IPS-NIHi7 (cell line): Measurements from ENCODE around the gene PHF21A.

ENCODE experiments used
- DNase-seq: peaks from one replicate; pipeline ENCODE4 v3.0.0; 2012; ENCODE audit warnings: mixed read lengths; ENCODE audit errors: extremely low spot score

Gene PHF21A

DNA sequence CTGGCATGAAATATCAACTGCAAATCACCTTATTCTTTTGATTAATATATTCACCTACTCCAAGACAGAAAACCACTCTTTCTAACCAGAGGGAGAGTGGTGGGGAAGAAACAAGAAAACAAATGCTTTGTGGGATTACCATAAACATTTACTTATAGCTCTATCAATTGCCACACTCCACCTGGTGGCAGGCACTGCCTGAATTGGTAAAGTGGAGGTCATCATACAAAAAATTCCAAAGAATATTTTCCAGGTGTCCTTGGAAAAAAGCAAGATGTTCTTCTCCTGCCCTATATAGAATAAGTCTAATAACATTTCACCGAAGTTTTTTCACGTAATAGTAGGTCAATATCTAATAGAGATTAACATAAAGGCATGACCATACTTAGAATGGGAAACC lies 45.3 kb downstream of the PHF21A start:
- DNase-seq: no peak

DNA sequence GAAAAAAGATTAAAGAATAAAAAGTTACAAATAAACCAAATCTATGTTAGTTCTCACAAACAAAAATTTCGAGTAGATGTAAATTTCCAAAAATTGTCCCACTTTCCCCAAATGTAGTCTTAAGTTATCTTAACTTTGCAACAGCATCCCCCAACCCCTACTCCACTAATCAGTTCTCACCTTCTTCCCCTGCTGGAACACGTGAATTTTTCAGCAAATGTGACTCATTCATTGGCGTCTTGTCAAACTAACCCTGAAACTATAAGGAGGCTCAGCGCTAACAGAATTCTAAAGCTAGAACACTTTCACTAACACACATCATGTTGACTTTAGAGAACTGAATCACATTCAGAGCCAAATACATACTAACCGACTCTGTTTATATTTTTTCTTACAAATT lies 46.1 kb downstream of the PHF21A start:
- DNase-seq: no peak

DNA sequence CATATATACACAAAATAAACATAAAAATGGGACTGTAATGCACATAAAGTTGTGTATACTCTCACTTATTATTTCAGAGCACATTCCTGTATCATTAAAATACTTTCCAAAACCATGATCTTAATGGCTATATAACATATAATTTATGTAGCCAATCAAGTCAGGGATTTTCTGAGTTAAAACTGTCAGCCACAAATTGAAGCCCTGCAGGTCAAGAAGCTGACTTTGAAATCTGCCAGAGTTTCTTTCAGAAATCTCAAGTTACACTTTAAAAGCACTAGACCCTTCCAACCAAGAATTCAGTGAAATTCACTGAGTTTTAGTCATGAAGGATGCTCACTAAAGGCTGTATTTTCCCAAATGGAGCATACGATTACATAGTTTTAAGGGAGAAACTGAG lies 47.6 kb downstream of the PHF21A start:
- DNase-seq: no peak

DNA sequence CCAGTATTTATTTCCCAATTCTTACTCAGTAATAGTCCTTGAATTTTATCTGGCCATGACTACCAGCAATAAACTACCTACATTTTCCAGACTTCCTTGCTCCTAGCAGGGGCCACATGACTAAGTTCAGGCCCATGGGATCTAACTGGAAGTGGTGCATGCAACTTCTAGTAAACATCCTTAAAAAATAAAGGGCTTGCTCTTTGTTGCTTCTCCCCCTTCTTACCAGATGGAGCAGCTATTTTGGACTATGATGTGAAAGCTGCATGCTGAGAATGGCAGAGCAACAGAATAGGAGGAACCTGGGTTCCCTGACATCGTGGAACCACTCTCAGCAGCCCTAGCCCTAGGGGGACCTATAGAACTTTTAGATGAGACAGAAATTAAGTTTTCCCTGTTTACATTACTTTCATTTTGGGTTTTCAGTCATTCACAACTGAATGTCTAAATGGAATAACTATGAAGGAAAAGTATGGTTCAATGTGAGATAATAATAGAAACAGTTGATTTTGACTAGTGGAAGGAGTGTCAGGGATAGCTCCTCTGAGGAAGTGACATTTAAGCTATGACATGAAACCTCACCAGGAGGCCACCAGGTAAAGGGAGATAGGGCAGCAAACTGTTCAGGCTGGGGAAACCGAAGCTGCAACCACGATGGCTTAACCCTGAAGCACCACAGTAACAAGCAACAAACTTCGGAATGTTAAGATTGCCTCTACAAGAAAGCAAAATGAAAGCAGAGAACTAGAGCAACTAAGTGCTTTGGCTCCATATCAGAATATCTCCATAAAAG lies 48.9 kb downstream of the PHF21A start:
- no peak for DNase-seq

DNA sequence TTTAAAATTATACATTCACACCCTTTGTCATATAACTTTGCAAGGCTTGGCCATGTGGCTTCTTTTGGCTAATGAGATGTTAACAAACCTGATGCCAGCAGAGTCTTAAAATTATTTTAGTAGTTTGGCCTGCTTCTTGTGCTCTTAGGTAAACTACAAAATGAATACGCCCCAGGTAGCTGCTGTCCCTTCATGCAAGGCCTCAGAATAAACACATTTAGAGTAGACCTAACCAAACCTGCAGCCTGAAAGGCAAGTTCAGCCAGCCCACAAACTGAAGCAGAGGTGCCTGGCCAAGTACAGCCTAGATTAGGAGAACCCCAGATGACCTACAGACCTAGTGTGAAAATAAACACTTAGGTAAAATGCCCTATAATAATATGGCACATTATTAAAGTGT lies 50.2 kb downstream of the PHF21A start:
- DNase-seq: no peak

DNA sequence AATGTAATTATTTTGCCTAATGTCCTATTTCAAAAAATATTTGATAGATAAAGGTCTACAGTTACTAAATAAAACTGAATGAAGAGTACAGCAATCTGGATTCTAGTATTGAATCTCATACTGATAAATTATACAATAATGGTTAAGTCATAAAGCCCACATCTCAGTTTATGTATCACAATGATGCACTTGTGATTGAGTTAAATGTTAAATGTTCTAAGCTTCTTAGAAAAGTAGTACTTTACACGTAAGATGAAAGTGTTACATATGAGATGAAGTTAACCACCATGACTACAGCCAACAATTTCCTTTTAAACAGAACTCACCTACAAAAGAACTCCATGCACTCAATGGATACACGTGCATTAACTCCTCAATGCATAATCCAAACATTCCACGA lies 51.7 kb downstream of the PHF21A start:
- DNase-seq: no peak

DNA sequence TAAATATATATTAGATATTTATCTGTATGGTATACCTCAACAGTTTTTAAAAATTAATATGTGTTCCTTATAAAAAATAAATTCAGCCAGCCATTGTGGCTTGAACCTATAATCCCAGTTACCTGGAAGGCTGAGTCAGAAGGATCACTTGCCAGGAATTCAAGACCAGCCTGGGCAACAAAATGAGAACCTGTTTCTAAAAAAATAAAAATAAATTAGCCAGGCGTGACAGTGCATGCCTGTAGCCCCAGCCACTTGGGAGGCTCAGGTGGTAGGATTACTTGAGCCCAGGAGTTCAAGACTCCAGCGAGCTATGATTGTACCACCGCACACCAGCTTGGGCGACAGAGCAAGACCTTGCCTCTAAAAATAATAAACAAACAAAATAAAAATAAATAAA lies 54.9 kb downstream of the PHF21A start:
- no peak for DNase-seq

DNA sequence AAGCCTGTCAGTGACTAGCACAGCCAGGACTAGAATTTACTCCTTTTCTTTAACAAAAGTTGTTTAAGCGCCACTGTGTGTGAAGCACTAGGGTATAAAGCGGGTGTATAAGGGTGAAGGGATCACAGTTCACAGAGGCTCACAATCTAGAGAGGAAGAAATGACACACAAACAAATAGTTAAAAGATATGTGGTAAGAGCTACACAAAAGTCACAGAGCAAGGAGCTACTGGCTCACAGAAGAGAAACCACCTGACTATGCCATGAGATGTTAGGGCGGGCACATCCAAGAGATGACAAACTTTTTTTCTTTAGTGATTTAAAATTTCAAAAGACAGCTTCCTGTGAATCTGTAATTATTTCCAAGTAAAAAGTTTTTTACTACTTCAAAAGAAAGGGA lies 55.6 kb downstream of the PHF21A start:
- no peak for DNase-seq

DNA sequence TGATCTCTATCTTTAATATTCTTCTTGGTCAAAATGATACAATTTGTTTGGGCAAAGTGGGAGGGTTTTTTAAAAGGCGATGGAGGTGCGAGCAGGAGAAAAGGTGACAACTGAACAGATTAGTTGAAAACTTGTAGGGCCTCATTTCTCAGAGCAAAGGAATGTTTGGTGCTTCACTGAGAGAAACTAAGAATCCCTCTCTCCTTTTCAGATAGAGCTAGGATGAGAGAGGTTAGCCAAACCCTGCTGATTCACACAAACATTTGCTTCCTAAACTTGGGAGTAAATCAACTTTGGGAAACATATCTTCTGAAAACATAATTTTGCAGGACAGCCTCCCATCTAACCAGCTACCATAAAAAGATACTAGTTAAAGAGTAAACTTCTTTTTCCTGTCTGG lies 57.0 kb downstream of the PHF21A start:
- peak; percentile 11 for DNase-seq

DNA sequence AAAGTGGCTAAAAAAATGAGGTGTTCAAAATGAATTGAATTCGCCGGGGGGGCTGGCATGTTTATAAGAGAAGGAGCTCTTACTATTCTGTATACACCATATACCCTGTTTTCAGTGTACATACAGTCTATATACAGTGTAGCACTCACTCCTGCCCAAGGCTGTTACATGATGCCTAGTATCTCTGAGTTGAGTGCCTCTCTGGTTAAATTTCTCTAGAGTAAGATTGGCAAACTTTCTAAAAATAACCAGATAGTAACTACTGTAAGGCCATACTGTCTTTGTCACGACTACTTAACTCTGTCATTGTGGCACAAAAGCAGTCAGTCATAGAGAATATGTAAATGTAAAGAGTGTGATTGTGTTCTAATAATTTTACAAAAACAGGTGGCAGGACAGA lies 58.1 kb downstream of the PHF21A start:
- no peak for DNase-seq

DNA sequence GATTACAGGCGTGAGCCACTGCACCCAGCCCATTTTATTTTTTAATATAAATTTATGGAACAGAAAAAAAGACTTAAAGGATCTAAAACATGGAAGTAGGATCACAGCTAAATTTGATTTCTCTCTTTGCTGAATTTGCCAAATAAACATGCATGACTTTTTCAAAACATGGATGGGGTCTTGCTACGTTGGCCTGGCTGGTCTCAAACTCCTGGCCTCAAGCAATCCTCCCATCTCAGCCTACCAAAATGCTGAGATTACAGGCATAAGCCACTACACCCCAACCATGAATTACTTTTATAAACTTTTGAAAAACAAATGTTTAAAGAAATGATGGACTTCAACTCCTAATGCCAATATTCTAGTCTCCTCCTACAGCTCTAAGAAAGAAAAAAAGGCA lies 61.2 kb downstream of the PHF21A start:
- DNase-seq: no peak

DNA sequence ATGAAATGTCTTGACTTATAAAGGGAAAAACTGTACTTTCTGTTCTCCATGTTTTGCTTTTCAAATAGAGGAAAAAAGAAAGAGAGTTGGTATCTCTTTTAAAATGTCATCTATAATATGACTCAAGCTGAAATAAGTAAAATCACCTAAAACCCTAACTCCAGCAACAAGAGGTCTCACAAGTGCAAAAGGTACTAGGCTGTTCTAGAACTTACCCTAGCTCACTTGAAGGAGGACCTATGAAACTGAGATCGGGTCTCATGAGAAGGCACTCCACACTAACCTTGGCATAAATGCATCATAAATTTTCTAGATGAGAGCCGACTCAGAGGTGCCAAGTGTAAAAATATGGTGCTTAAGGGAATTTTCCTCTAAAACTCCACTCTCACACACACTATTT lies 63.8 kb downstream of the PHF21A start:
- DNase-seq: no peak

DNA sequence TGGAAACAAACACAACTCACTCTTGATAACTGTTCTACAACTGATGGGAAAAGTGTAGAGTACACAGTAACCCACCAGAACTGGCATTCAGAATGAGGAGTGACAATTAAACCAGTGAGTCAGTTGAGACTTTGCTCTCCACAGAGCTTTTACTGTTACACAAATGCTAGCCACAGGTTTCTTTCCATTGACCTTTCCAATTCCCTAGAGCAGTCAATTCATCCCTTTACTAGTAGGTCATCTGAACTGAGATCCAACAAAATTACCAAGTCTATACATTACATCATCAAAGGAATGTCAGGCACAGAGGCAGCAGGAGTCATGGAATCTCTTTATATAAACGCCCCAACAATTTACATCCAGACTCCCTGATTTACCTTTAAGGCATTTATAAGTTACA lies 65.9 kb downstream of the PHF21A start:
- peak; percentile 42 for DNase-seq

DNA sequence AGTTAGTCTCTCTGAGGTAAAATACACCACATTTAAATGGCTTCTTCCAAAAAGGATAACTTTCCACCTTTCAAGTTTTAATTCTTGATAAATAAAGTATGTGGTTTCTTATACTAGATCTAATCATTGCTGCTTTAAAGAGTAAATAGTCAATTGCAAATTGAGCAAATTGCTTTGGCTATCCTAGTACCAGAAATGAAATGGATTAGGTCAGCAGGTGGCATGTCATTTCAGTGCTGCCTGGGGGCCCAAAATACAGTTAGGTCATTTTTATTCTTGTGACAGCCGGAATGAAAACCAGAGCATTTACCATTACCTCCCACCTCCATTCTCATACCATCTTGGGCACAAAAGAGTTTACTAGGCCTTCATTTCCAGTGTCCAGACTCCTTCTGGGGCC lies 70.2 kb downstream of the PHF21A start:
- DNase-seq: no peak

DNA sequence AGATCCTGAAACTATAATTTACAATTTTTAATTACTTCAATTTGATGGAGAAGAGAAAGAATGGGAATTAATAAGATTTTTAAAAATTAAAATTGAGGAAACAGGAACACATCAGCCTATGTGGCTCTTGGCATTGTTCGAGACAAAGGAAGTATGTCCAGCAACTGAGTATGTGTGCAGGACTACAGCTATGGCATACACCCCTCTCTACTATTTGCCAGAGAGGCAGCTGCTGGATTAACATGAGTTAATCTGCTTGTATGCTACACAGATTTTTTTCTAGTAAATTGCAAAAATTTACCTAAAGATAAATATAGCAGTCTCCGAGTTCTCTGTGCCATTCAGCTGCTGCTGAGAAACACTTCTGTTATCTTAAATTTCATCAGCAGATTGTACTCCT lies 70.6 kb downstream of the PHF21A start:
- no peak for DNase-seq

DNA sequence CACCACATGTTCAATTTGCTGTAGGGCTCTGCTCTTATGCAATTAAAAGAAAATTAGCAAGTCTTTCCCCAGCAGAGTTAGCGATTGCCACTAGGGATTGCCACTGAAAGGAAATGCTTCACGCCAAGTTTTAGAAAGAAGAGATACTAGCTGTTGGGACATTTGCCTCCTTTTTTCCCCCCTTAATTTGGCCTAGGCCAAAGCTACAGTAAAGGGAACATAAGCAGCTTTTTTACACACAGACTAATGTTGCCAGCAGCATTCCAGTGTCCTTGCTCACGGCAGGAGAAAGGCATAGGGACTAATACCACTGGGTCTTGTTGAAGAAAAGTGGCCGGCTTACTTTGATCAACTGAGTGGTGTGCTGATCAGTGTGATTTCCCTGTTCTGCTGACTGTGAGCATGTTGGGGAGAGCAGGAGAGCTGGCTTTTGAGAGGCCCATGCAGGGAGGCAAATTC lies 71.2 kb downstream of the PHF21A start:
- peak; percentile 58 for DNase-seq

DNA sequence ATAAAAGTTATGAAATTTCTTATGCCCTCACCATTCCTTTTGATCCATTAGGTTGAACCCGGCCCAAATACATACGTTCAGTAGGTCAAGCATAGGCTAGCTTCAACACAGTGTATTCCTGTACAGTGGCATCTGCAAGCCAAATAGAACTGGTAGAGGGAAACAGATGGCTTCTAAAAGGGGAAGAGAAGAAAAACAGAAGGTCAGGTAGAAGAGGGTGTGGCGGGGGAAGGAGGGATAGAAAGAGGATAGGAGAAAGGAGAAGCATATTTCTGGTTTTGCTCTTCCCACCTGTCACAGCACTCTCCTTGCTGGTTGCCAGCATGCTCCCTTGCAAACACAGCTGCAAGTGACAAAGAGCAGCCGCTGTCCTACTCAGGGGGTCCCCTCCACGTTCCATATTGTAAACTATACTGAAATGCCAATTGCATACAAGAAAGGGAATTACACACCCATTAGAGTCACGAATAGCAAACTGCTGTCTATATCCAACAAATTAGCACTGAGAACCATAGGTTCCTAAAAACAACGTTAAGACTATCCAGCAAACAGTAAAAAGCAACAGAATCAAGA lies 71.8 kb downstream of the PHF21A start:
- no peak for DNase-seq

DNA sequence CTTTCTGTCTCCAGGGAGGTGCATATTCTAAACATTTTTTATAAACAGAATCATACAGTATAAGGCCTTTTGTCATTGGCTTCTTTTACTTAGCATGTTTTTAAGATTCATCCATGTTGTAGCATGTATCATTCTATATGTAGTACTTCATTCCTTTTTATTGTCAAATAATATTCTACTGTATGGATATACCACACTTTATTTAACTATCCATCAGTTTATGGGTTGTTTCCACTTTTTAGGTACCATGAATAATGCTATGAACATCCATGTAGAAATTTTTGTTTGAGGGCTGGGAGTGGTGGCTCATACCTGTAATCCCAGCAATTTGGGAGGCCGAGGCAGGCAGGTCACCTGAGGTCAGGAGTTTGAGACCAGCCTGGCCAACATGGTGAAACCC lies 73.1 kb downstream of the PHF21A start:
- DNase-seq: no peak

DNA sequence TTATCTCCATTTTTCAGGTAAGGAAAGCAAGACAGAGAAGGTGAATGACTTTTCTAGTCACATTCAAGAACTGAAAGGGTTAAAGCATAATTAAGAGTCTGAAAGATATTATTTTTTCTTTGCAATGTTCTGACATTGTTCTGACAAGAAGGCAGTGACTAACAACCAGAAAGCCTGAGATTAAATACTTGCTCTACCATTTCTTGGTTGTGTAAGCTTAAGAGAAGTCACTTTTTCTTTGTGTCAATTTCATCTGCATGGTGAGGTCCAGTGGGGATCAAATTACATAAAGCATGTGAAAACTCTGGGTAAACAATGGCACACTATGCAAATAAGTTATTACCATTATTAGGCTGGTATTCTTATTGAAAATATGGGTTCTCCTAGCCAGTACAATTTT lies 73.7 kb downstream of the PHF21A start:
- no peak for DNase-seq

DNA sequence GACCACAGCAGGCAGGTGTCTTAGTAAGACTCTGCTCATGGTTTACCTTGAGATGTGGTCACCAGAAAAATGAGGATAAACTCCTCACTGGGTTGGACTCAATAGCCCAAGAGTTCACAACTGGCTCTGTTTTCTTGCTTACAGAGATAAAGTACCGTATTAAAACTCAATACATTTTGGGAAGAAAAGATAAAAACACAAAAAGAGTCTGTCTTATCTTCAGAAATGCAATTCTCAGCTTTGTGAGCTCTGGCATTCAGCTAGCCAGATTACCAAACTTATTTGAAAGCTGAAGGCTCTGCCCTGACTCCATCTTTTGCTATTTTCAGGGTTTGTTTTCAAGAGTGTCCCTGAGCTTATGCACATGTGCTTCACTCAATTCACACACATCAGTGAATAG lies 75.4 kb downstream of the PHF21A start:
- no peak for DNase-seq

DNA sequence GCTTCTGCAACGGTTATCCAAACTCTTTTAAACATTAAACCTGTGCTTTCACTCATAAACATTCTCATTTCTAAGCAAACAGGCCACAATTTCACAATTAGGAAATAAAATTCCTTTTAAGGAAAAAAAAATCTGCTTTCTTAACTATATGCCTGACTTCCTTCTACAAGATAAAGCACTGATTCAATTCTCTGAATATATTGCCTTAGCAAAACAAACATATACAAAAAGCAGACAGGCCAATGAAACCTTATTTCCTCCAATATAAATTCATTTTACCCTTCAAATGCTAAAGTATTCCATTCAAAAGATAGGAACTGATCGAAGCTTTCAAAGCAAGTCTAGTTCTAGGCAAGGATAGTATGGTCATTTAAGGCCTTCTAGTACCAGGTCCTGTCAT lies 76.7 kb downstream of the PHF21A start:
- DNase-seq: no peak

DNA sequence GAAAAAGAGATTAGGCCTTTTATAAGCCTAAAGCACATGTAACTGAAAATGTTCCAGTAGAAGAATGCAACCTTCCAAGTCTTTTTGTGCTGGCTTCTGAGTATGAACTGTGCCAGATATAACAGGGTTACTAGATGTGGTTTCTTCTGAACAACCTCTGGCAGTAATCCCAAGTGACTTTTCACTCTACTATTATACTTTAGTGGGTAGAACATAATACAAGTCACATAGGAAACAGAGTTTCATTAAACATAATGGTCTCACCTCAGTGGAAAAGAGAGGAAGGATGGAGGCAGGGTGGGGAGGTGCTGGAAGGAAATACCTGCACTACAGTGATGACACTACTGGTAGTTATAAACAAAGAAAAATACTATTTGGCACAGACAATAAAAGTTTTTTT lies 81.3 kb downstream of the PHF21A start:
- DNase-seq: no peak

DNA sequence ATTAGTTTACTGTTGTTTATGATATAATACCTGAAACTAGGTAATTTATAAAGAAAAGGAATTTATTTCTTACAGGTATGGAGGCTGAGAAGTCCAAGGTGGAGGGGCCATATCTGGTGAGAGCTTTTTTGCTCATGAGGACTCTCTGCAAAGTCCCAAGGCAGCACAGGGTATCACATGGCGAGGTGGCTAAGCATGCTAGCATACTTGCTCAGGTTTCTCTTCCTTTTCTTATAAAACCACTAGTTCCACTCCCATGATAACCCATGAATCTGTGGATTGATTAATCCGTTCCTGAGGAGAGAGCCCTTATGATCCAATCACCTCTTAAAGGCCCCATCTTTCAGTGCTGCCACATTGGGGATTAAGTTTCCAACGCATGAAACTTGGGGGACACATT lies 82.7 kb downstream of the PHF21A start:
- no peak for DNase-seq

DNA sequence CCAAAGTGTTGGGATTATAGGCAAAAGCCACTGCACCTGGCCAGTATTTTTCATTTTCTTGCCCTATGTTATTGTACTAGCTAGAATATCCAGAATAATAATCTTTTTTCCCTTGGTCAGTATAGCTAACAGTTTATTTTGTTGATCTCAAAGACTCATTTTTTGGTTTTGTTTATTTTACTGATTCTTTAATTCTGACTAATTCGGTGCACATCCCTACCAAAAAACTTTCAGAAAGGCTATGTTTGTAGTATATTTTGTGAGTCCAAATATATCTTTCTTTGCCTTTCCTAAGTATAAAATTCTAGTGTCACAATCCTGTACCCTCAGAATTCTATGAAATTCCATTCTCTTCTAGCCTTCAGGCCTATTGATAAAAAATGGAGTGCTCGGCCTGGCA lies 84.3 kb downstream of the PHF21A start:
- no peak for DNase-seq
